ENCODE data around the gene WDR55.

GRCh38 chr5:140690376-140690932 lies 25.8 kb downstream of the WDR55 start:
- no peak for TF ChIP-seq CTCF (IDR thresholded peaks at IDR 0.05; ENCODE audit: insufficient read depth, low read depth, low read length)
- no peak for TF ChIP-seq EZH2 (IDR thresholded peaks at IDR 0.05; ENCODE audit: insufficient read depth, low read length)

All from astrocyte (in vitro differentiated cells and primary cell).